Left ventricle myocardium inferior (tissue), 1 donor: ENCODE results near the gene SLC25A41. TPM values are rescaled to one million over a fixed set of nuclear protein-coding genes. Genes with fewer than 3 reads are reported as not detected.

ENCODE experiments used
- DNase-seq: peaks from one replicate; pipeline ENCODE4 v3.0.0-alpha.2; 2020
- H3K27ac ChIP-seq: fragments of 200-600 bp; replicated peaks from 2 replicates; pipeline ENCODE4 v1.8.0; 2021
- H3K27me3 ChIP-seq: fragments of 200-600 bp; 2 replicates; pipeline ENCODE4 v1.8.0; 2021; ENCODE audit warnings: low read depth
- H3K36me3 ChIP-seq: fragments of 200-600 bp; 2 replicates; pipeline ENCODE4 v1.8.0; 2021
- H3K4me1 ChIP-seq: fragments of 200-600 bp; 2 replicates; pipeline ENCODE4 v1.8.0; 2021
- H3K4me3 ChIP-seq: fragments of 200-600 bp; 2 replicates; pipeline ENCODE4 v1.8.0; 2021; ENCODE audit warnings: mild to moderate bottlenecking, moderate library complexity
- H3K9me3 ChIP-seq: fragments of 200-600 bp; replicated peaks from 2 replicates; pipeline ENCODE4 v1.8.0; 2021
- intact Hi-C: fragments of 100-400 bp; cut with micrococcal nuclease; formaldehyde crosslinking; loops from one replicate; pipeline ENCODE4 v1.11.0; 2022
- total RNA-seq: library from RNA; stranded (reverse); fragmentation: NEBNext Ultra II Directional; extraction: Animal tissue kit (Norgen Biotek cat#: 25700); gene quantifications from one replicate; pipeline ENCODE4 v1.2.1, GENCODE V29; 2021
- TF ChIP-seq, protein P1 (sequence below): fragments of 200-600 bp; IDR thresholded peaks from 2 replicates; pipeline ENCODE4 v1.8.0; 2021; ENCODE audit warnings: antibody characterized with exemption, mild to moderate bottlenecking, borderline replicate concordance
- donor health status: DM: no; HTN: yes; CAD: no; lungs with severe emphysema.

SLC25A41 gene
- total RNA-seq, 1 donor from 2014 or later = 0.16 TPM

DNA sequence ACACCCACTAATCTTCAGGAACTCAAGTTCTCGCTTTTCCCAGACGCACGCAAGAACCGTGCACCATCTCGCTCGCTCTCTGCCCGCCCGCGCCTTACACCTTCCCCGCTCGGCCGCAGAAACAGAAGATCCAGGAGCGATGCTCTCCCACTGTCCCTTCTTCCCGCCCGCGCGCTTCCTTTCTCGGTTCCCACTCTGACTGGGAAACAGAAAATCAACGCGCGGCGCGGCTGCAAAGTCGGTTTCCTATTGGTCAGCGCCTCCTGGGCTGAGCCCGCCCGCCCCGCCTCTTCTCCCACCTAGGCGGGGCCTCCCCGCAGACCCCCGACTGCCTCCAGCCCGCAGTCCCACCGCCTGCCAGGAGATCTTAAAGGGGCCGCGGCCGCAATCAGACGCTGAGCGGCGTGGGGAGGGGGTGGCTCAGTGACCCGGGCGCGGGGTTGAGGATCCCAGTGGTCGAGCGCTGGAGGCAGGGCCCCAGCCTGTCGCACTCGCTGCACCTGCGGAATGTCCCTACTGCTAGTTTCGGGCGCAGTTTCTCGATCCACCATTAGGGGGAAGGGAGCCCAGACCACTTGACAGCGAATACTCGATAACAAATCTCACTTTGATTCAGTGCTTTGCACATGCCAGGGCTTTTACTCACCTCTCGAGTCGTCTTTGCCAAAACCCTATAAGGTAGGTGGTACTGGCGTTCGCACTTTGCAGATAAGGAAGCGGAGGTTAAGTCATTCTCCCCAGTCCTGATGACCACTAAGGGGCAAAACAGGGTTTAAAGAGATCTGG, 26.7 kb upstream of the SLC25A41 start:
- peaks cover 34% of the 10 kb centered on the region for H3K27me3 ChIP-seq
- intact Hi-C loops = no loop called here
- H3K4me1 ChIP-seq = peaks cover 35% of the 10 kb centered on the region
- TF ChIP-seq, protein P1, sequence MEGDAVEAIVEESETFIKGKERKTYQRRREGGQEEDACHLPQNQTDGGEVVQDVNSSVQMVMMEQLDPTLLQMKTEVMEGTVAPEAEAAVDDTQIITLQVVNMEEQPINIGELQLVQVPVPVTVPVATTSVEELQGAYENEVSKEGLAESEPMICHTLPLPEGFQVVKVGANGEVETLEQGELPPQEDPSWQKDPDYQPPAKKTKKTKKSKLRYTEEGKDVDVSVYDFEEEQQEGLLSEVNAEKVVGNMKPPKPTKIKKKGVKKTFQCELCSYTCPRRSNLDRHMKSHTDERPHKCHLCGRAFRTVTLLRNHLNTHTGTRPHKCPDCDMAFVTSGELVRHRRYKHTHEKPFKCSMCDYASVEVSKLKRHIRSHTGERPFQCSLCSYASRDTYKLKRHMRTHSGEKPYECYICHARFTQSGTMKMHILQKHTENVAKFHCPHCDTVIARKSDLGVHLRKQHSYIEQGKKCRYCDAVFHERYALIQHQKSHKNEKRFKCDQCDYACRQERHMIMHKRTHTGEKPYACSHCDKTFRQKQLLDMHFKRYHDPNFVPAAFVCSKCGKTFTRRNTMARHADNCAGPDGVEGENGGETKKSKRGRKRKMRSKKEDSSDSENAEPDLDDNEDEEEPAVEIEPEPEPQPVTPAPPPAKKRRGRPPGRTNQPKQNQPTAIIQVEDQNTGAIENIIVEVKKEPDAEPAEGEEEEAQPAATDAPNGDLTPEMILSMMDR = peak; percentile 68
- peak; percentile 97 for DNase-seq
- H3K36me3 ChIP-seq = peaks cover 18% of the 10 kb centered on the region
- no peaks in the 10 kb centered on the region for H3K9me3 ChIP-seq
- peak overlapping the region; percentile 80 for H3K27ac ChIP-seq
- H3K4me3 ChIP-seq = peak overlapping the region; percentile 80

DNA sequence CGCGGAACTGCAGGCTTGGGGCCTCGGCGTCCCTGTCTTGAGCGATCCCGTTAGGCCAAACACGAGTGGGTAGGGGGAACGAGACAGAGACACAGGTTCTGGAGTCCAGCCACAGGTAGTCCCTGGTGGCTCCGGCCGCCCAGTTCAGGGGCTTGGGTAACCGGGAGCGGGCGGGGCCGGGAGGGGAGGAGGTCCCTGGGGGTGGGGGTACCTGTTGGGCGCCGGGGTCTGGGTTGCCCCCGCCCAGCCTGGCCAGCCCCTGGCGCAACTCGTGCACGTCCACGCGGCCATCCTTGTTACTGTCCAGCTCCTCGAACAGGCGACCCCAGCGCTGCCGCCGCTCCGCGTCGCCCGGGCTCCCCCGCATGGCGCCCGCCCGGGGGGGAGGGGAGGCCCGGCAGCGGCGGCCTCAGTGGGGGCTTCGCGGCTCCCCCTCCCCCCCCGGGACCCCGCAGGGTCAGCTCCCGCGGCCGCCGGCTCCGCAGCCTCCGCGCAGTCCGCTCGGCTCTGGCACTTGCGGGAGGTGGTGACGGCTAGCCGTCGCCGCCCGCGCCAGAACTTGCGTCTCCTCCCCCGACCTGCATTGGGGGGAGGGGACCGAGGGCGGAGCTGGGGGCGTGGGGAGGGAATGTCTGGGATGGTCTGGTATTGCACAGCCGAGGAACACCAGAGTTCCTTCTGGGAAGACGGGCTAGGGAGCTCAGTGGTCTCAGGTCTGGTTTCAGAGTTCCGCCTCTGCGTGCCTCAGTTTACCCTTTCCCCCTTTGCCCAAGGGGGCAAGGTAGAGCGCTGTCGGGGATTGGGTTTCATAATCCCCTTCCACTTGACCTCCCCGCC, 25.9 kb upstream of the SLC25A41 start, which contains the start of gene SLC25A23:
TSS of gene SLC25A23 (minus strand) at position 531 of the 837 bp plus-strand sequence. CDS start at position 367, 164 bp downstream.
- H3K27ac ChIP-seq = peak within 1 kb of the TSS; percentile 80
- peaks cover 26% of the 10 kb centered on the region for H3K27me3 ChIP-seq
- TF ChIP-seq, protein P1 = no peak
- H3K36me3 ChIP-seq = peaks cover 26% of the 10 kb centered on the region
- H3K9me3 ChIP-seq = peaks cover 5% of the 10 kb centered on the region
- peak; percentile 75 for DNase-seq
- intact Hi-C loops = no loop called here
- H3K4me1 ChIP-seq = peaks cover 35% of the 10 kb centered on the region
- peak within 1 kb of the TSS; percentile 80 for H3K4me3 ChIP-seq

DNA sequence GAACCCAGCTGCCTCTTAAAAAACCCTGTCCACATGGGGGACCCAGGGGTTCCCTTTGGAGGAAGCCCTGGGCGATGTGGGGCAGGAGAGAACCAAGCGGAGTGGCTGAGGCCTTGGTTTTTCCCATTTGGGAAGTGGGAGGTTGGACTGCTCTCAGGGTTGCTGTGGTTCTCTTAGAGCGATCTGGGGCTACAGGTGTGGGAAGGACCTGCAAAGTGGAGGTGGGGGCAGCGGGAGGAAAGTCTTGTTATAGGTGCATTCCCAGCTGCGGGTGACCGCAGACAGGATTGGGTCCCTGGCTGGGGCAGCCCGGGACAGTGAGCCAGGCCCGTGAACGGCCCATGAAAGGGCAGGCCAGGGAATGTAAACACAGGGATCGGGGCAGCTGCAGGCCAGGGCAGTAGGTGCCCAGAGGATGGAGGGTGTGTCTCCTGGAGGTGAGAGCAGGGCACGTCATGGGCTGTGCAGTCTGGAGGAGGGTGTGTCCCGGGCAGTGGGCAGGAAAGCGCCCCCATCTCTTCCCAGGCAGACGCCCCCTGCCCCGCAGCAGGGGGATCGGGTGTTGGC, 25.2 kb upstream of the SLC25A41 start:
- TF ChIP-seq, protein P1 = no peak
- peaks cover 33% of the 10 kb centered on the region for H3K36me3 ChIP-seq
- peak overlapping the region; percentile 80 for H3K4me3 ChIP-seq
- H3K9me3 ChIP-seq = peaks cover 12% of the 10 kb centered on the region
- H3K27me3 ChIP-seq = peaks cover 19% of the 10 kb centered on the region
- H3K4me1 ChIP-seq = peaks cover 29% of the 10 kb centered on the region
- peak overlapping the region; percentile 80 for H3K27ac ChIP-seq
- no peak for DNase-seq
- intact Hi-C loops = no loop called here

DNA sequence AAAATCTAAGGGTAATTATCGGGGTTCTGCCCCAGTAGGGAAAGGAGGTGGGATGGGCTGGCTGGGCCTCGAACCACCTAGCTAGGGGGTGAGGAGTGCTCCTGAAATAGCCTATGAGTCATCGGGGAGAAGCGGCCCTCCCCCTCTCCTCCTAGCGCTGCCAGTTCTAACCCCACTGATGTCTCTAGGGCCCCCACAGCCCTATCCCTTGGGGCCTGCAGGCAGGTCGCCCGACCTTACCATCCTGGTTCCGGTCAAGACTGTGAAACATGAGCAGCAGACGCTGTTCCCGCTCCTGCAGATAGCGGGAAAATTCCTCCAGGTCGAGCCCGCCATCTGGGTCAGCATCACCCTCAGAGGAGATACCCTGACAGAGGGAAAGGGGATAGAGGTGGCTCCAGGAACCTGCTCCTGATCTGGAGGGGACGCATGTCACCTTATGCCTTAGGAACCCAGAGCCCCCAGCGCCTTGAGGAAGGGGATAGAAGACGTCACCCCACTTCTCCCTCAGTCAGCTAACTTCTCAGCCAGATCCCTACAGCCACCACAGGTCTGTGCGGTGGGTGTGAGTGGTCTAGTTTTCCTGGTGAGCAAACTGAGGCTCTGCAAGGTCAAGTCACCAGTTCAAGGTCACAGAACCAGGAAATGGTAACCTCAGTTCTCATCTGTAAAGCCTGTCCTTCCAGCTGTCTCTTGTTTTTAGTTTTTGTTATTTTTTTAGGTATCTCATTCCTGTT, 24.6 kb upstream of the SLC25A41 start:
- Histone ChIP-seq H3K9me3 (peaks cover 18% of the 10 kb centered on the region), H3K27ac (peak overlapping the region; percentile 80), H3K36me3 (peaks cover 39% of the 10 kb centered on the region), H3K4me3 (peak overlapping the region; percentile 80), H3K4me1 (peaks cover 29% of the 10 kb centered on the region), H3K27me3 (peaks cover 13% of the 10 kb centered on the region)
- intact Hi-C loops = no loop called here
- TF ChIP-seq, protein P1 = no peak
- DNase-seq = no peak

DNA sequence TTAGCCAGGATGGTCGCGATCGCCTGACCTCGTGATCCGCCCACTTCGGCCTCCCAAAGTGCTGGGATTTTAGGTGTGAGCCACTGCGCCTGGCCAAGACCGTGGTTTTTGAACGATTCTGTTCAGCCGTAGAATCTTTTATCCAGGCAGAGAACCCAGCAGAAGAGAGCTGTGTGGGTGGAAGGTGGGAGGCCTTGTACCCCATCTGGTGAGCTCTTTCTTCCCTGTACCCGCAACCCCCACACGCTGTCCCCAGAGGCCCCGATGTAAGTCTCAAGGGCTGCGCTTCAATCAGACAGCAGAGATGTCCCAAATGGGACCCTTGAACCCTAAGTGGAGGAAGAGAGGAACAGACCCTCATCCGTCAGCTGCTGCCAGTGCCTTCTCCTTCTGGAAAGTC, 22.4 kb upstream of the SLC25A41 start:
- Histone ChIP-seq H3K4me3 (no peak overlapping the region), H3K27ac (no peak overlapping the region), H3K27me3 (no peaks in the 10 kb centered on the region), H3K9me3 (peaks cover 21% of the 10 kb centered on the region), H3K36me3 (peaks cover 54% of the 10 kb centered on the region), H3K4me1 (peaks cover 29% of the 10 kb centered on the region)
- no peak for DNase-seq
- TF ChIP-seq, protein P1 = no peak
- intact Hi-C loops = no loop called here
